Skeletal muscle tissue (tissue), 5 donors: ENCODE data around the gene ARL16. TPM values are rescaled to one million over a fixed set of nuclear protein-coding genes. Genes with fewer than 3 reads are reported as not detected.
A peak's percentile ranks its signal among the peaks of the same experiment; 100 is the strongest.

ENCODE experiments used
- H3K27ac ChIP-seq: one replicate; pipeline ENCODE4 v1.7.0; 2013; ENCODE audit warnings: mild to moderate bottlenecking, low read depth, low read length, inconsistent platforms
- H3K27me3 ChIP-seq, 3 donors: one replicate each; pipeline ENCODE4 v1.7.0; 2013; ENCODE audit warnings: low read length in 3 of 3; ENCODE audit not compliant: control insufficient read depth in 3 of 3, insufficient read depth in 3 of 3
- H3K36me3 ChIP-seq, 3 donors: one replicate each; pipeline ENCODE4 v1.7.0; 2013; ENCODE audit warnings: low read length in 3 of 3; ENCODE audit not compliant: control insufficient read depth in 3 of 3, insufficient read depth in 3 of 3
- H3K4me1 ChIP-seq, 3 donors: one replicate each; pipeline ENCODE4 v1.7.0; 2013; ENCODE audit warnings: low read length in 3 of 3, mild to moderate bottlenecking in 3 of 3; ENCODE audit not compliant: control insufficient read depth in 3 of 3, insufficient read depth in 3 of 3
- H3K4me3 ChIP-seq, 3 donors: one replicate each; pipeline ENCODE4 v1.7.0; 2013; ENCODE audit warnings: low read length in 3 of 3
- H3K9ac ChIP-seq, 3 donors: one replicate each; pipeline ENCODE4 v1.7.0; 2013; ENCODE audit warnings: low read length in 3 of 3, mild to moderate bottlenecking in 3 of 3, moderate library complexity in 2 of 3, low read depth in 1 of 3
- H3K9me3 ChIP-seq, 3 donors: one replicate each; pipeline ENCODE4 v1.7.0; 2013; ENCODE audit warnings: low read length in 3 of 3; ENCODE audit not compliant: control insufficient read depth in 3 of 3
- small RNA-seq: library from RNA; depleted of rRNA; stranded (forward); fragments of <200 nt; gene quantifications from one replicate; pipeline ENCODE3, GENCODE V24; 2014
- total RNA-seq: library from RNA; depleted of rRNA; stranded (reverse); fragments of >200 nt; gene quantifications from one replicate; pipeline ENCODE4 v1.2.3, GENCODE V29; 2014
- donor health status: Osteomylitis.

Gene ARL16
- total RNA-seq, 1 donor from 2014 or later: 25.1 TPM

- no peaks in the 10 kb centered on the region for H3K27me3 ChIP-seq
- H3K4me1 ChIP-seq: peaks cover 14 to 25% (median 23%) of the 10 kb centered on the region in 3 donors
- H3K27ac ChIP-seq: peak overlapping the region; percentile 94
- peaks cover 2 to 4% (median 3%) of the 10 kb centered on the region in 3 donors for H3K36me3 ChIP-seq
- no peaks in the 10 kb centered on the region for H3K9me3 ChIP-seq
- peak overlapping the region in 2 of 3 donors; percentile 97 to 98 for H3K9ac ChIP-seq
- peak overlapping the region; percentile 82 to 99 (median 92) for H3K4me3 ChIP-seq
Observed at GRCh38 chr17:81635431-81635830, 48.2 kb downstream of the ARL16 start.

GRCh38 chr17:81631482-81631881 is 52.1 kb downstream of the ARL16 start:
- Histone ChIP-seq H3K36me3 (peaks cover 7 to 23% (median 21%) of the 10 kb centered on the region in 3 donors), H3K9ac (no peak overlapping the region), H3K9me3 (no peaks in the 10 kb centered on the region), H3K4me1 (peaks cover 11 to 27% (median 23%) of the 10 kb centered on the region in 3 donors), H3K27ac (no peak overlapping the region), H3K27me3 (no peaks in the 10 kb centered on the region), H3K4me3 (no peak overlapping the region)

Small RNAs within 50 kb of the gene (small RNA-seq; reads per million reads assigned to genes)
- not detected for gene MIR6786

Other genes starting within 250 kb of the ARL16 start
- gene ACTG1, start 171.0 kb downstream of the ARL16 start, total RNA-seq: 1,613 TPM
- 1.0 TPM for gene FSCN2, start 155.4 kb downstream of the ARL16 start, total RNA-seq
- gene FAAP100, start 131.4 kb downstream of the ARL16 start, total RNA-seq: 7.8 TPM
- gene NPLOC4, start 46.7 kb downstream of the ARL16 start, total RNA-seq: 43.8 TPM
- gene TSPAN10, start 46.6 kb downstream of the ARL16 start, total RNA-seq: 0.52 TPM
- gene PDE6G, start 27.3 kb downstream of the ARL16 start, total RNA-seq: 1.0 TPM
- gene OXLD1, start 17.2 kb downstream of the ARL16 start, total RNA-seq: 10.4 TPM
- gene CCDC137, start 17.1 kb downstream of the ARL16 start, total RNA-seq: 5.7 TPM
- gene HGS, start 214 bp upstream of the ARL16 start, total RNA-seq: 27.7 TPM
- 4.7 TPM for gene MRPL12, start 19.6 kb upstream of the ARL16 start, total RNA-seq
- gene SLC25A10, start 28.5 kb upstream of the ARL16 start, total RNA-seq: 6.8 TPM
- gene GCGR, start 120.4 kb upstream of the ARL16 start, total RNA-seq: not detected
- 81.9 TPM for gene MCRIP1, start 149.5 kb upstream of the ARL16 start, total RNA-seq
- gene PPP1R27, start 151.3 kb upstream of the ARL16 start, total RNA-seq: 35.0 TPM
- 264 TPM for gene P4HB, start 176.7 kb upstream of the ARL16 start, total RNA-seq
- 43.3 TPM for gene ARHGDIA, start 187.5 kb upstream of the ARL16 start, total RNA-seq
- 78.8 TPM for gene ALYREF, start 207.8 kb upstream of the ARL16 start, total RNA-seq
- 104 TPM for gene ANAPC11, start 207.9 kb upstream of the ARL16 start, total RNA-seq
- gene NPB, start 218.4 kb upstream of the ARL16 start, total RNA-seq: 1.0 TPM
- 10.4 TPM for gene PCYT2, start 227.6 kb upstream of the ARL16 start, total RNA-seq
- 3.7 TPM for gene SIRT7, start 234.4 kb upstream of the ARL16 start, total RNA-seq
- gene MAFG, start 243.9 kb upstream of the ARL16 start, total RNA-seq: 8.9 TPM